K562 (cell line): ENCODE results near the gene WNT11. TPM values are rescaled to one million over a fixed set of nuclear protein-coding genes. Genes with fewer than 3 reads are reported as not detected.

ENCODE experiments used
- CEBPG ChIP-seq, 3 experiments: fragments of 200-800 bp in 1 of 3; sonication (Bioruptor generic) in 1 of 3; sonication (generic) in 1 of 3; formaldehyde crosslinking in 1 of 3; IDR thresholded peaks in 2 of 3; conservative IDR thresholded peaks in 1 of 3; 2 replicates each; pipeline versions ENCODE4 v1.6.1 to v1.8.0; 2016 to 2022; ENCODE audit warnings: missing compliant biosample characterization in 2 of 3, missing genetic modification characterization in 2 of 3, mild to moderate bottlenecking in 1 of 3, missing genetic modification reagents in 1 of 3
- DPF2 ChIP-seq: fragments of 450-650 bp; IDR thresholded peaks from 2 replicates; pipeline ENCODE4 v1.6.1; 2016
- NR4A1 ChIP-seq, 2 experiments: fragments of 250-450 bp in 1 of 2; fragments of 450-650 bp in 1 of 2; sonication (Bioruptor Pico) in 1 of 2; IDR thresholded peaks; 2 replicates each; pipeline versions ENCODE4 v1.4.0 to v1.6.1; 2016 to 2020; ENCODE audit warnings: mild to moderate bottlenecking in 2 of 2, missing compliant biosample characterization in 1 of 2, missing genetic modification characterization in 1 of 2, moderate library complexity in 1 of 2
- SREBF1 ChIP-seq: fragments of 150-350 bp; IDR thresholded peaks from 2 replicates; pipeline ENCODE4 v1.6.1; 2014; ENCODE audit warnings: antibody characterized with exemption, low read depth, low read length, borderline replicate concordance
- U2AF1 ChIP-seq: fragments of 200-400 bp; formaldehyde crosslinking; optimal IDR thresholded peaks from 2 replicates; pipeline ENCODE3; 2017; ENCODE audit warnings: mild to moderate bottlenecking, low read depth, low read length, moderate library complexity
- ZFP1 ChIP-seq: fragments of 450-650 bp; formaldehyde crosslinking; IDR thresholded peaks from 2 replicates; pipeline ENCODE4 v1.4.0; 2020; ENCODE audit warnings: mild to moderate bottlenecking, mixed read lengths
- ZNF407 ChIP-seq: fragments of 450-650 bp; IDR thresholded peaks from 2 replicates; pipeline ENCODE4 v1.6.1; 2016; ENCODE audit warnings: low read depth
- ZNF764 ChIP-seq: fragments of 250-450 bp; sonication (Bioruptor Pico); IDR thresholded peaks from 2 replicates; pipeline ENCODE4 v1.4.0; 2020; ENCODE audit warnings: low read depth, mild to moderate bottlenecking, moderate library complexity
- polyA plus RNA-seq, 8 experiments: library from polyadenylated mRNA; depleted of rRNA in 4 of 8; stranded (reverse) in 5 of 8; unstranded in 3 of 8; fragments of >200 nt; fragmentation: Nextera tagmentation in 2 of 8; fragmentation: Illumina TruSeq in 1 of 8; extraction: Ambion mirVana in 2 of 8; extraction: Trizol in 1 of 8; gene quantifications; 2 replicates each; pipeline versions ENCODE4 v1.2.1 to v1.2.3, GENCODE V29; 2011 to 2014; ENCODE audit warnings: inconsistent platforms in 1 of 8, missing spikeins in 1 of 8
- total RNA-seq, 7 experiments: library from RNA; depleted of rRNA in 6 of 7; stranded (reverse); fragments of >200 nt in 6 of 7; fragmentation: Illumina TruSeq in 2 of 7; extraction: Trizol in 2 of 7; gene quantifications; 2 replicates each; pipeline versions ENCODE4 v1.2.1 to v1.2.3, GENCODE V29; 2011 to 2021; ENCODE audit warnings: low replicate concordance in 1 of 7

Gene WNT11
- total and polyA plus RNA-seq, 9 of the 15 experiments (the other 6 are each of a cell fraction or from before 2014, with no cell fraction given): 0.03 to 0.20 (median 0.09) TPM; not detected in 4

GRCh38 chr11:76215941-76216340, 9.6 kb upstream of the WNT11 start (continued):
- TF ChIP-seq ZNF407 (no peak), NR4A1 (CRISPR knock-in tag; IDR thresholded peaks at IDR 0.05) (no peak), NR4A1 (tag; IDR thresholded peaks at IDR 0.05) (no peak), SREBF1 (no peak), CEBPG (CRISPR knock-in tag; IDR thresholded peaks at IDR 0.05) (no peak), CEBPG (tag; conservative IDR thresholded peaks at IDR 0.05 in 1 of 2, IDR thresholded peaks at IDR 0.05 in 1 of 2) (no peak), ZFP1 (CRISPR knock-in tag) (no peak), ZNF764 (CRISPR knock-in tag) (no peak), U2AF1 (no peak), DPF2 (no peak)
